HG02885 (cell line): Measurements from ENCODE around the gene CBY2.

Experiments
- ATAC-seq: cut with Tn5 transposase; IDR thresholded peaks from one replicate; pipeline ENCODE4 v1.9.1; 2021; ENCODE audit warnings: mild to moderate bottlenecking; ENCODE audit not compliant: unreplicated experiment, poor library complexity

The CBY2 gene

DNA sequence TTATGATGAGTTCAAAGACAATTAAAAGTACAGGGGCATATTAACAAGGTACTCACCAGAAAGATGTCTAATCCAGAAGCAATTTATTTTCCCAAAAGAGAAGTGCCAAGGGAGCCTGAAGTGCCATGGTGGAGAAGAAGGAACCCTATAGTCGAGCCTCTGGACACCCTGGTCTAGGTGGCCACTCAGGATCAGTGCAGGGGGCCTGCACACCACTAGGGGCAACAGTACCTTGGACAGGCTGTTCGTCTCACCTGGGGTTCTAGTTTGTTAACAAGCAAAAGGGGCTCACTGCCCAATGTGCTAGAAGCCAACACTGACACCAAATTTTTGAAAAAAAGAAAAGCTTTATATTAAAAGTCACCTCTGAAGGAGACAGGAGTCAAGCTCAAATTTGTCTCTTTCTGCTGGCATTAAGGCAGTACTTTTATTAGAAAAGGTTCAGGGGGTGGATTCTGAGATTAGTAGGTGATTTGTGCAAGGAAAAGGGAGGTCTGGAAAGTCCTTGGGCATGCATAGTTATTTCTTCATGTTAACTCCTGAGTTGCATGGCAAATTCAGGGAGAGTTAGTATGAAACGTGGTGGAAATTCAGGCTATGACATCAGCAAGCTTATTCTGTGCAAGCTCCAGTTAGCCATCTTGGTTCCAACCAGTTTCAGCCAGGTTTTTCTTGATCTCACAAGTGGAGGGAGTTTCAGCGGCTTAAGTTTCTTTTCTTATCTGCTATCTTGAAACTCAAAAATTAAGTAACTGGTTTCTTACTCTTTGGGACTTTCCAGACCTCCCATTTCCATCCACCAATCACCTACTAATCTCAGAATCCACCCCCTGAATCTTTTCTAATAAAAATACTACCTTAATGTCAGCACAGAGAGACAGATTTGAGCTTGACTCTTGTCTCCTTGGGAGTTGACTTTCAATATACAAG, 884 bp upstream of the CBY2 start:
- ATAC-seq: peak; percentile 62

DNA sequence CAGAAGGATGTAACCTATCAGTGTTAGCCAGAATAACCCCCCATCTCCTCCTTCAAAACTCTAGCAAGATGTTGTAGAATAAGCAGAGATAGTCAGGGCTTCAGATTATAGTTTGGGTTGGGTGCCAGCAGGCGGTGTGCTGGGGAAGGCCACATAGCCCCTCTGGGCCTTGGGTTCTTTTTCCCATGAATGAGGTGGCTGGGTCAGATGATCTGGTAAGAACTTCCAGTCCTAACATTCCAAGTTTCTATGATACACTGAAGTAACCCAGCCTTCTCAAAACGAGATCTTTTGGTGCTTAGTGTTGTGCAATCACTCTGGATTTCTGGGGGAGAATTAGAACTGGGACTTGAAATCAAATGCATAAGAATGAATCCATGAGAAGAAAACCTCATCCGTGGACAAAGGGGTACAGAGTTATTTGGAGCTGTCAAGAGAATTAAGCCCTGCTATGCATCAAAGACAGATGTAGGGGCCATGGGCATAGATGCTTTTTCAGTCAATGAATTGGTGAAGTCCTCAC, 810 bp downstream of the CBY2 start:
- no peak for ATAC-seq

DNA sequence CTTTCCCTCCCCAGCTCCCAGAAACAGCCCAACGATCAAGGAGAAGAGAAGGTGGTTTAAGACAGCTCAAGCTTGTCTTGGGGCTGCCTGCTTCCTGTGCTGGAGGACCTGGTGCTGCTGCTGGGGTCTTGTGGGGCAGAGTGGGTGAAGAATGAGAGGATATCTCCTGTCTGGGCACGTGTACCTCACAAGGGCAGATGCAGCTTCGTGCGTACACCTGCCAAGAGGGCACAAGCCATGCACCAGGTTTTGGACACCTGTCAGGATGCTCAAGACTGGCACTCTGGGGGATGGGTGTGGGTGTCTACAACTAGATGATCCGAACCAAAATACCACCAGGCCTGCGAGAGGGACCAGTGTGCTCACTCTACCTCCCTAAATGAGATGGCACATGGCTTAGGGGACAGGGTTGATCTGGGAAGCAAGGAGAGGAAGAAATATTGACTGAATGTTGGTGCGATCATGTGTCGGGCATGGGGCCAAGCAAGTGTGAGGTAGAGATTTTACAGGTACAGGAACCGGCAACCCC, 2.2 kb downstream of the CBY2 start:
- ATAC-seq: no peak

DNA sequence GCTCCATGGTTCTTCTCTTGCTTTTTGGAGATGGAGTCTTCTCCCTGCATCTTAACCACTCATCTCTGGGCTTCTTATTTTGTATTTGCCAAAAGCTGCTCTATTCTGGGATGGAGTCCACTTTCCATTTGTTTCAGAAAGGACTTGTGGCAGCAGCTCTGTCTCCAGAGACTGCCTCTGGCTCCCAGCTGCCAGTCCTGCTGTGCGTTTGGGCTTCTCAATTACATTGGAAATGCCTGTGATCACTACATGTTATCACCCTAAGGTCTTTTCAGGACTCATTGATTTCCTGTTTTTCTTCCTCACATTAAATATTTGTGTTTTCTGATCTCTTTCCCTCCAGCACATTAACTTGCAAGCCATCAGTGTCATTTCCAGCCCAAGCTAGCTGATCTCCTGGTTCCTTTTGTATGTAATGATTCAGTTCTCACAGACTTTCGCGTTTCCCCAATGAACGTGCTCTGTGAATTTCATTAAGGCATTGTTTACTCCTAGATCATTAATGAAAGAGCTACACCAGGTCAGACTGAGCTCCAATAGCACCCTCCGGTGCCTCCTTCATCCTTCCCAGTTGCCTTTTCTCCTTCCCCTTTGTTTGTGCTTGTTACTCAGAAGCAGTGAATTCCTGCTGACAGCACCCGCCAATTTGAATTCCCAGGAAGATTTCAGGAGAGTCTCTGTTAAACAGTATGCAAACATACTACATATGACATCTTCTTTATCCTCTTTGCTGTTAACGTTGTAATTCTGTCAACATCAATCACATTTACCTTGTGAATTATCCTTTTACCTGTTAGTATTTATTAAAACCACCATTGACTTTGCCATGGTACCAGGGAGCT, 3.0 kb downstream of the CBY2 start:
- no peak for ATAC-seq

DNA sequence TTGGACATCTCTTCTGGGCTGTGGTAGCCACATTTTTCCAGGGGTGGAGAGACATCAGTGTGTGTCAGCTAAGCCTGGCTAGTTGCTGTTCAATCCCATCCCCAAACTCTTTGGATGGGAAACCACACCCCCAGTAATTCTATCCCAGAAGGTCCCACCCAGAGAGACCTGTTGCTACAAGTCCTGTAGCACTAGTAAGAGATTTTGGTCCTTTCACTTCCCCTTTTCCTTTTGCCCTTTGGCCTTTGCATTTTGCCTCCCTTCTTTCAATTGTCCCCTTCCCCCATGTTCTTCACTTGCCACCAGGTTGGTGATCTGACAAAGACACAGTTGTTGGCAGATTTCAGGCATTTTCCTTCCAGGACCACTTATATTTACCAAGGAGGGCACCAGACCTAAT, 3.8 kb downstream of the CBY2 start:
- peak; percentile 51 for ATAC-seq

DNA sequence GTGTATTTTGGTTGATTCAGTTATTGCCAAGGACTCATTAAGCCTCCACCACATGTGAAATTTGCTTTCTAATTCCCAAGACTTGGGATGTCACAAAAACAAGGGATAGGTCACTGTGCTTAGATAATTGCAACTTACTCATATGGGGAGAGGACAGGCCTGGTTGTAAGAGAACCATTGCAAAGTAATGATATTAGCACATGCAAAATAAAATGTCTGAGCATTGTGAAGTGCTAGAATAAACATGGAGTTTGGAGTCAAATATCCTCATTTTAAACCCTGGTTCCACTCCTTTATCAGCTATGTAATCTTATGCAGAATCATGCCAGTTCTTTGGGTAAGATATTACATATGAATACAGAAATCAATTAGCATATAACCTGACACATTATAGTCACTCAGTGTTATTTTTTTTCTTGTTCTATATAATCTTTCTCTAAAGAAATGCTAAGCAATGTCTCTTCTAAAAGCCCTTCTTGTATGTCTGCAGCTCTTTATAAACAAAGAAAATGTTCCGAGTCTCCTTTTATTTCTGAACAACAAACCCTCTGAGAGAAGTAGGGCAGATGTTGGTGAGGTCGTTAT, 5.5 kb downstream of the CBY2 start:
- no peak for ATAC-seq

DNA sequence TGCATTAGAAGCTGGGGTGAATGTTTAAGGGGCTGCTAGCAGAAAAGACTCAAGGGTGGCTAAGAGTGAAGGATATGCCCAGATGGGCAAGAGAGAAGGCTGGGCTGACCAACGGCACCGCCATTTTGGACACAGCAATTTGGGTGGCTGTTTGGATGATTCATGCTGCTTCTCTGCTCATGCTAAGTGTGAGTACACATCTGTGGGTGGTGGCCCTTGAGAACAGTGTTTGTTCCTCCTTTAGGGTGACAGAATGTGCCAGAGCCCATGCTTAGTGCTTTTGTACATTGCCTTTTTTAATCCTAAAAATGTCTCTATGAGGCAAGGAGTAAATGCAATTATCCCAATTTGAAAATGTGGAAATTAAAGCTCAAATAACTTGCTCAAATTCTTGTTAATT, 9.8 kb downstream of the CBY2 start:
- no peak for ATAC-seq

DNA sequence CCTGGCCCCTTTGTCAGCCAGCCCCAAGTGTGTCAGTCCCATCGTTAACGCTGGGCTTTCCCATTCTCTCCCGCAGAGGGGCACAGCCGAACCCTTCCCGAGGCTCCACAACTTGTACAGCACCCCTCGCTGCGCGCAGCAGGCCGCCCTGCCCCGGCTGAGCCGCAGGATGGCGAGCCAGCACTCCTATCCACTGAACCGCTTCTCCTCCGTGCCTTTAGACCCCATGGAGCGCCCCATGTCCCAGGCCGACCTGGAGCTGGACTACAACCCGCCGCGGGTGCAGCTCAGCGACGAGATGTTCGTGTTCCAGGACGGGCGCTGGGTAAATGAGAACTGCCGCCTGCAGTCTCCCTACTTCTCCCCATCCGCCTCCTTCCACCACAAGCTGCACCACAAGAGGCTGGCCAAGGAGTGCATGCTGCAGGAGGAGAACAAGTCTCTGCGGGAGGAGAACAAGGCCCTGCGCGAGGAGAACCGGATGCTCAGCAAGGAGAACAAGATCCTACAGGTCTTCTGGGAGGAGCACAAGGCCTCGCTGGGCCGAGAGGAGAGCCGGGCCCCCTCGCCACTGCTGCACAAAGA, 11.1 kb downstream of the CBY2 start:
- ATAC-seq: no peak

DNA sequence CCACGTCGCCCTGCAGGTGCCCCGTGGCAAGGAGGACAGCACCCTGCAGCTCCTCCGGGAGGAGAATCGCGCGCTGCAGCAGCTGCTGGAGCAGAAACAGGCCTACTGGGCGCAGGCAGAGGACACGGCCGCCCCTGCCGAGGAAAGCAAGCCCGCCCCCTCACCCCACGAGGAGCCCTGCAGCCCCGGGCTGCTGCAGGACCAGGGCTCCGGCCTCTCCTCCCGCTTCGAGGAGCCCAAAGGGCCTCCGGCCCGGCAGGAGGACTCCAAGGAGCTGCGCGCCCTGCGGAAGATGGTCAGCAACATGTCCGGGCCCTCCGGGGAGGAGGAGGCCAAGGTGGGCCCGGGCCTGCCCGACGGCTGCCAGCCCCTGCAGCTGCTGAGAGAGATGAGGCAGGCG, 11.6 kb downstream of the CBY2 start:
- no peak for ATAC-seq

DNA sequence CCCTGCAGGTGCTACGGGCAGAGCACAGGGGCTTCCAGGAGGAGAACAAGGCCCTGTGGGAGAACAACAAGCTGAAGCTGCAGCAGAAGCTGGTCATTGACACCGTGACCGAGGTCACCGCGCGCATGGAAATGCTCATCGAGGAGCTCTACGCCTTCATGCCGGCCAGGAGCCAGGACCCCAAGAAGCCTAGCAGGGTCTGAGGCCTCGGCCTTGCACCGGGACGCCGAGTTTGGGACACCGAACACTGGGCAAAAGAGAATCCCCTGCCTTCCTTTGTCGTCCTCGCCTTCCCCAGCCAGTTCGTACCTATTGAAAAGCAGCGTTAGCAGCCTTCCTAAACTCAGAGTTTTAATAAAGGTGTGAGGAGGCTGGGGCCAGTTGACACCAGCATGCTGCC, 12.1 kb downstream of the CBY2 start:
- ATAC-seq: no peak

DNA sequence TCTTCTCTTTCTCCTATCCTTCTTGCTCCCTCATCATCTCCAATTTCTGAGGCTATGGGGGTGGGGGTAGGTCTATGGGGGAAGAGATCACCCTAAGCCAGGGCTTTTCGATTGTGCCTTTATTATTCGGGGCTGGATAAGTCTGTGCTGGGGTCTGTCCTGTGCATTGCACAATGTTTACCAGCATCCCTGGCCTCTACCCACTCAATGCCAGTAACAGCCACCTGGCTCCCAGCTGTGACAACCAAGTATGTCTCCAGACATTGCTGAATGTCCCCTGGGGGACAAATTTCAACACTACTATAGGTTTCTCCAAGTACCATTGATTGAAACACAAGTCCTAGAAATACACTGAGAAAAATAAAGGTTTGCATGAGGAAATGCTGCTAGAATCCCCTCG, 13.2 kb downstream of the CBY2 start:
- ATAC-seq: no peak

DNA sequence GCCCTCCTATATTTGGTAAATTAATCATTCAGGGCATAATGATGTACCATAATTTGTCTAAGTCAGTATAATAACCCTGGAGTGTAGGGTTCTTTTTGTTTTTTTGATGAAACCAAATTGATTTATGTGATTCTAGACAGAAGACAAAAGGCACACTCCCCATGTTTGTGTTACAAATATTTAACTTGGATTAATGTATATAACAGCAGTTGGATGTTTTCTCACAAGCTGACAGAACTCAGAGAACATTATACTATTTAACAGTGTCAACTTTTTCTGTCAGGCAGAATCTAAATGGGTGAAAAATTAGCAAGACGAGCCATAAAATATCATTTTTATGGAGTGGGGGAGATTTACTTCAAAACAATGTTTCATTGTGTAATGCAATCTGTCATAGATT, 15.2 kb downstream of the CBY2 start:
- ATAC-seq: no peak

DNA sequence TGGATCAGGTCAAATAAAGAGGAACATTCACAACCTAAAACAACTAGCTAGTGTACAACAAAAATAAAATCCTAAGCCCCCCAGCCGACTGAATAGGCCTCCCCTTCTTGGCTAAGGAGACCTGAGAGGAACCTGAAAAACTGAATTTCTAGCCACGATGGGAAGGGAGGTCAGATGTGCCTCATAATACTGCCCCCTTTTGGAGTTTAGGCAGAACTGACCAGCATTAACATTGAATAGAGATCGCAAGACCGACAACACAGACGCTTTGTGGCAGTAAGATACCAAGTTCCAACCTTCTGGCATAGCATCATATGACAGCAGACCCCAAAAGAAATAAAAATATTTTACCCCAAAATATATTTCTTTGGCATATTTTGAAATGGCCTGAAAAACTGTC, 15.9 kb downstream of the CBY2 start:
- peak; percentile 68 for ATAC-seq

DNA sequence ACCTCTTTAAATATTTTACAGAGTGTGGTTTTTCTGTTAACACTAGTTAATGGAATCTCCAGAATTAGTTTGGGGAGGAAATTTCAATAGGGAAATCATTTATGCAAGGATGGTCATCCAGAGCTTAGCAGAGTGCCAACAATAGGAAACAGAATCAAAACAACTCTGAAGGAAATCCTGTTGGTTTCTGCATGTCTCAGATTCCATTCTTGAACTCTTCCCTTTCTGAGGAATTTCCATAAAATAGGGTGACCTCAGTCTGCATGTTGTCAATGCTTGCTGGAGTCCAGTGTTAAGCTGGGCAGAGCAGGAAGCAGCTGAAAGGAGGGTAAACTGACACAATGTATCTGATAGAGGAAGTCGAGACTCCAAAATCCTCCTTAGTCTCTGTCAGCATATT, 16.9 kb downstream of the CBY2 start:
- no peak for ATAC-seq

DNA sequence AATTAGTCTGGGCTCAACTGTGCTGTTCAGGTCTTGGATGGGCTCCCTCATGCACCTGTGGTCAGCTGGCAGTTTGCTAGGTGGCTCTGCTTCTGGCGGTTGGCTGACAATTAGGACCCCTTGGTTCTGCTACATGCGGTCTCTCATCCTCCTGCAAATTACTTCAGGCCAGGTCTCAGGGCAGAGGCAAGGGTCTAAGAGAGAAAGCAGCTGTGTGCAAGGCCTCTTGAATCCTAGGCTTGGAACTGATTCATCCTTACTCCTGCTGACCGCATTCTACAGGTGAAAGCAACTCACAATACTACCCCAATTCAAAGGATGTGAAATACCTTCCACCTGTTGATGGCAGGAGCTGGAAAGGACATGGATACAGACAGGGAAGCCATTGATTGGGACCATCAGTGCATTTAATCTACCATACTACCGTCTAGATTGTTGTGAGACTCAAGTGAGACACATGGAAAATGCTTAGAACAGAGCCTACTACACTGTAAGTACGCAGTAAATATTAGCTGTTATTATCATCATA, 19.1 kb downstream of the CBY2 start:
- ATAC-seq: no peak

DNA sequence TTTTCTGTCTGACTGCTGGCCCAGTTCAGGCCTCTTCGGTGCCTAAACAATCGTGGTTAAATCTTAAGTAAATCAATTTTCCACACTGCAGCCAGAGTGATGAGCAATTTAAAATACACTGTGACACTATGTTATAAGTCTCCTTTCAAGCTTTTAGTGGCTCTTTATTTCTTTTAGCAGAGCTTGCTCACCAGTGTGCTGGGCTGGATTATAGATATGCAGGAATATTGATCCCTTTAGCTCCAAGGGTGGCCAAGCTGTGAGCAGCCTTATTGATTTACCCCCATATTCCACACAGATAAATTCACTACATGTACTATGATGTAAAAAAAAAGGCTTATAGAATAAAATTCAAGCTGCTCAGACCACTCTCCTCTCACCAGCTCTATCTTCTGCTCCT, 21.7 kb downstream of the CBY2 start:
- no peak for ATAC-seq

DNA sequence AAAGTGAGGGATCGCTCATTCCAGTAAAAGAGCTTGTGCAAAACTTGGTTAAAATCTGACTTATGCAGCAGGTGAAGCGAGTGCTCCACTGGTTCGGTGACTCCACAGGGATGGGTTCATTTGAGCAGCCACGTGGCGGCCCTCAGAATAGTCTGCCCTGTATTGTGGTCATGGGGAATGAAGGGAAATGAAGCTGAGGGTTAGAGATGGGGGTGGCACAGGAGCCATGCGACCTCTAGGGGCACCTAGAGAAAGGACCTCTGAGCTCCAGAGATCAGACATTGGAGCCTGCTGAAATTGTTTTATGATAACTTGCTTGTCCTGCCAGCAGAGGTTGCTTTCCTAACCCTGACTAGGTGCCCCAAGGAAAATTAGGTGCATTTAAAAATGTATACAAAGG, 26.6 kb downstream of the CBY2 start:
- ATAC-seq: peak; percentile 80

DNA sequence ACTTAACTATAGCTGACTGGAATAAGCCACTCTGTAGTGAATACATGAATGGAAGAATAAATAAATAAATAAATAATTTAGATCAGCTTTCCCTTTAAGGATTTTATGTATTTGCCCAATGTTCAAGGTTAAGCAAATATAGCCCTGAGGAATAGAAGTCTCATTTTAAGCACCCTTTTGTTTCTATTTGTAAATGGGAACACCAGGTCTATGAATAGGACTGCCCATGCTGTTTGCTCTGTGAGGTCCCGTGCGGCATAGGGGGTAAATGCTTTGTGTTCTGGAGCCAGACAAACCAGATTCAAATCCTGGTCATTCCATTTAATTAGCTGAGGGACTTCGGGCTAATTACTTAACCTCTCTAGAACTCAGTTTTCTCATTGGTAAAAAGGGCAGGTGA, 29.3 kb downstream of the CBY2 start:
- no peak for ATAC-seq

DNA sequence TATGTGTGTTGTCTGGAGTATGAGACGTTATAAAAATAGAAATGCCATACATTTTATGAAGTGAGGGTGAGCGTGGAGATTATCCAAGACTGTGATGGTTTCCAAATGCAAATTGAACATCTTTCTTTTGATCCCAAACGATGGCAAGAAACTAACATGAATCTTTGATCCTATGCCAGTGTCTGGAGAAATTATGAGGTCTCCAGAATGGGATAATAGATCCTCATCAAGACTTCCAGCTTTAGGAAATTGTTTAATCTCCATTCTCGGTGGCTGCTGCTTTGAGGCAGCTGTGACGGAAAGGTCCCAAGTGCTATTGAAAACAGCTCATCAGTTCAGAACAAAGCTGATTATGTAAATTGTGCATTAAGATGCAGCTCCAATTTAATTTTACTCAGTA, 30.8 kb downstream of the CBY2 start:
- no peak for ATAC-seq

DNA sequence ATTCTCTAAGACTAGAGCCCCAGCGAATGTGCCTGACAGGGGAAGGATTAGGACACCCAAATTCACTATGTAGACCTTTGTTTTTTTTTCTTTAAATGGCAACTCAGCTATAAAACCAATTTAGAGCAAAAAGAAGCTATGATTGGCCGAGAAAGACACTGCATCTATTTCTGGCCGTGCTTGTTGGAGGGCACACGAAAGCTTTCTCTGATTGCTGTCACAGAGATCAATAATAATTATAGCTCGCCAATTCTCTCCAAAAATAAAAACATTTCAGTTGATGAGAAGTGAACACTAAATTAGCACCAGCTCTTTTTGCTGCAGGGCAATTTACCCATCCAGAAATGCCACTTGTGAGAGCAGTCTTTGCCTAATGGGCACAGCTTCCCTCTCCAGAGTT, 31.2 kb downstream of the CBY2 start:
- no peak for ATAC-seq
